GM23248 (cell line): ENCODE measurements around the gene CTPS2. TPM values are rescaled to one million over a fixed set of nuclear protein-coding genes. Genes with fewer than 3 reads are reported as not detected.
A peak's percentile ranks its signal among the peaks of the same experiment; 100 is the strongest.

ENCODE experiments used
- DNase-seq: peaks from one replicate; pipeline ENCODE4 v3.0.0-alpha.2; 2015
- H2AFZ ChIP-seq: fragments of 200-600 bp; sonication (generic); 2 replicates; pipeline ENCODE4 v1.6.1; 2016; ENCODE audit warnings: antibody characterized with exemption
- H3F3A ChIP-seq: fragments of 200-600 bp; sonication (generic); 2 replicates; pipeline ENCODE4 v1.6.1; 2016; ENCODE audit warnings: mild to moderate bottlenecking, antibody characterized with exemption, mixed run types; ENCODE audit not compliant: insufficient read depth
- H3K27ac ChIP-seq: fragments of 200-600 bp; sonication (generic); 2 replicates; pipeline ENCODE4 v1.5.1; 2016; ENCODE audit warnings: mild to moderate bottlenecking
- H3K27me3 ChIP-seq: fragments of 200-600 bp; sonication (generic); replicated peaks from 2 replicates; pipeline ENCODE4 v1.6.1; 2016; ENCODE audit warnings: mild to moderate bottlenecking; ENCODE audit not compliant: insufficient read depth
- H3K36me3 ChIP-seq: fragments of 200-600 bp; sonication (generic); 2 replicates; pipeline ENCODE4 v1.6.1; 2016; ENCODE audit warnings: low read depth, mild to moderate bottlenecking
- H3K4me1 ChIP-seq: fragments of 200-600 bp; sonication (generic); 2 replicates; pipeline ENCODE4 v1.6.1; 2016; ENCODE audit warnings: mild to moderate bottlenecking; ENCODE audit not compliant: insufficient read depth
- H3K4me2 ChIP-seq: fragments of 200-600 bp; sonication (generic); one replicate; pipeline ENCODE4 v1.6.1; 2016; ENCODE audit warnings: mild to moderate bottlenecking; ENCODE audit not compliant: unreplicated experiment
- H3K4me3 ChIP-seq: fragments of 200-600 bp; sonication (generic); 2 replicates; pipeline ENCODE4 v1.5.1; 2016; ENCODE audit warnings: mild to moderate bottlenecking
- H3K79me2 ChIP-seq: fragments of 200-600 bp; sonication (generic); 2 replicates; pipeline ENCODE4 v1.6.1; 2016; ENCODE audit warnings: mild to moderate bottlenecking; ENCODE audit not compliant: insufficient read depth
- H3K9ac ChIP-seq: fragments of 200-600 bp; sonication (generic); 2 replicates; pipeline ENCODE4 v1.6.1; 2016; ENCODE audit warnings: mild to moderate bottlenecking
- H3K9me2 ChIP-seq: fragments of 200-600 bp; sonication (generic); 2 replicates; pipeline ENCODE4 v1.6.1; 2016; ENCODE audit warnings: mixed run types, mild to moderate bottlenecking, moderate library complexity; ENCODE audit not compliant: insufficient read depth
- H3K9me3 ChIP-seq: fragments of 200-600 bp; sonication (generic); one replicate; pipeline ENCODE4 v1.6.1; 2017; ENCODE audit warnings: low read depth
- H4K20me1 ChIP-seq: fragments of 200-600 bp; sonication (generic); 2 replicates; pipeline ENCODE4 v1.6.0; 2016; ENCODE audit not compliant: insufficient read depth
- EZH2 ChIP-seq: fragments of 200-600 bp; sonication (generic); IDR thresholded peaks from 2 replicates; pipeline ENCODE4 v1.6.1; 2018; ENCODE audit warnings: antibody characterized with exemption, mild to moderate bottlenecking; ENCODE audit not compliant: insufficient read depth, poor library complexity, severe bottlenecking
- EZH2phosphoT487 ChIP-seq: fragments of 200-600 bp; sonication (generic); IDR thresholded peaks from 2 replicates; pipeline ENCODE4 v1.6.1; 2018; ENCODE audit warnings: antibody characterized with exemption, moderate library complexity, mild to moderate bottlenecking, low read depth; ENCODE audit not compliant: insufficient read depth
- WGBS, 2 experiments: methylation state at CpG; one replicate each; pipeline ENCODE4 v1.1.6; 2015 to 2017; ENCODE audit warnings: low lambda C conversion rate in 2 of 2, low coverage in 1 of 2; ENCODE audit errors: missing lambda C conversion rate in 2 of 2; 5-methylcytosine and 5-hydroxymethylcytosine counted together
- in situ Hi-C: fragments of 300-500 bp; cut with MboI; formaldehyde crosslinking; loops from 2 replicates; pipeline ENCODE4 v1.15.0; 2020
- polyA plus RNA-seq: library from polyadenylated mRNA; unstranded; fragments of >200 nt; fragmentation: Nextera tagmentation; extraction: Ambion mirVana; gene quantifications from 2 replicates; pipeline ENCODE4 v1.2.1, GENCODE V29; 2016
- total RNA-seq: library from RNA; depleted of rRNA; stranded (reverse); fragments of >200 nt; shearing (Covaris generic); gene quantifications from 2 replicates; pipeline ENCODE4 v1.2.3, GENCODE V29; 2014

Gene CTPS2
- total and polyA plus RNA-seq, 2 experiments from 2014 or later, result 4.4 to 5.8 TPM

- Histone ChIP-seq H3K9ac (no peak overlapping the region), H3K4me1 (no peaks in the 10 kb centered on the region), H3K9me3 (no peaks in the 10 kb centered on the region), H3K27me3 (no peaks in the 10 kb centered on the region), H3K9me2 (no peaks in the 10 kb centered on the region), H4K20me1 (no peaks in the 10 kb centered on the region), H3K4me2 (no peak overlapping the region), H3K4me3 (no peak overlapping the region), H3K36me3 (no peaks in the 10 kb centered on the region), H3K27ac (no peak overlapping the region), H3K79me2 (no peaks in the 10 kb centered on the region), H3F3A (peaks cover 4% of the 10 kb centered on the region; the same call in 1 of the 2 replicates), H2AFZ (no peak overlapping the region)
- TF ChIP-seq EZH2phosphoT487 (no peak), EZH2 (no peak)
- DNase-seq, result no peak
- 91 to 94% methylated on average over 8 of the region's 8 CpGs for WGBS, 2 experiments
- in situ Hi-C loops, result no loop called here
Measured at GRCh38 chrX:16714504-16714903, 2.0 kb upstream of the CTPS2 start.

GRCh38 chrX:16711893-16712547 lies 449 bp downstream of the CTPS2 start:
- Histone ChIP-seq H3K9me3 (no peaks in the 10 kb centered on the region), H3K4me3 (peak overlapping the region; percentile 85), H3F3A (no peaks in the 10 kb centered on the region), H3K9me2 (no peaks in the 10 kb centered on the region), H3K27ac (no peak overlapping the region), H3K36me3 (no peaks in the 10 kb centered on the region), H4K20me1 (no peaks in the 10 kb centered on the region), H3K79me2 (no peaks in the 10 kb centered on the region), H3K9ac (peak overlapping the region; percentile 80), H3K4me1 (no peaks in the 10 kb centered on the region), H3K27me3 (no peaks in the 10 kb centered on the region), H2AFZ (peak overlapping the region; percentile 99), H3K4me2 (peak overlapping the region; percentile 81)
- in situ Hi-C loops, result no loop called here
- DNase-seq, result peak; percentile 39
- WGBS, 2 experiments, result 0 to 1% methylated on average over 16 to 20 of the region's 67 CpGs
- no peak for TF ChIP-seq EZH2phosphoT487
- TF ChIP-seq EZH2, result no peak

GRCh38 chrX:16711219-16711811 lies 1.2 kb downstream of the CTPS2 start:
- Histone ChIP-seq H3F3A (no peaks in the 10 kb centered on the region), H3K4me1 (no peaks in the 10 kb centered on the region), H3K9me2 (no peaks in the 10 kb centered on the region), H3K4me3 (peak overlapping the region; percentile 85), H3K79me2 (no peaks in the 10 kb centered on the region), H3K36me3 (no peaks in the 10 kb centered on the region), H2AFZ (peak overlapping the region; percentile 99), H3K9ac (peak overlapping the region; percentile 80), H3K27ac (no peak overlapping the region), H3K4me2 (peak overlapping the region; percentile 81), H3K27me3 (no peaks in the 10 kb centered on the region), H4K20me1 (no peaks in the 10 kb centered on the region), H3K9me3 (no peaks in the 10 kb centered on the region)
- peak; percentile 5 for DNase-seq
- no peak for TF ChIP-seq EZH2phosphoT487
- no peak for TF ChIP-seq EZH2
- 41 to 46% methylated on average over 9 of the region's 9 CpGs for WGBS, 2 experiments
- in situ Hi-C loops, result no loop called here

GRCh38 chrX:16708016-16708415 lies 4.5 kb downstream of the CTPS2 start:
- in situ Hi-C loops, result no loop called here
- H3K9me2 ChIP-seq, result no peaks in the 10 kb centered on the region
- H4K20me1 ChIP-seq, result no peaks in the 10 kb centered on the region
- no peaks in the 10 kb centered on the region for H3K79me2 ChIP-seq
- H3K9me3 ChIP-seq, result no peaks in the 10 kb centered on the region
- H3K27ac ChIP-seq, result no peak overlapping the region
- no peak overlapping the region for H3K9ac ChIP-seq
- DNase-seq, result no peak
- H3K36me3 ChIP-seq, result no peaks in the 10 kb centered on the region
- TF ChIP-seq EZH2 (no peak), EZH2phosphoT487 (no peak)
- no peaks in the 10 kb centered on the region for H3K4me1 ChIP-seq
- H3K4me2 ChIP-seq, result no peak overlapping the region
- WGBS, 2 experiments, result 95 to 97% methylated on average over 3 of the region's 3 CpGs
- H3F3A ChIP-seq, result no peaks in the 10 kb centered on the region
- H3K4me3 ChIP-seq, result no peak overlapping the region
- no peaks in the 10 kb centered on the region for H3K27me3 ChIP-seq
- no peak overlapping the region for H2AFZ ChIP-seq
